HEK293 (cell line): ENCODE data around the gene KCTD18.
A peak's percentile ranks its signal among the peaks of the same experiment; 100 is the strongest.

Experiments
- CTCF ChIA-PET: fragments of 350-600 bp; formaldehyde crosslinking; extraction: SDS; loops from one replicate; lab custom pipeline; 2021; ENCODE audit warnings: antibody characterized with exemption; lab: Yijun Ruan, JAX
- POLR2A ChIA-PET: fragments of 300-600 bp; formaldehyde crosslinking; extraction: SDS; loops from one replicate; lab custom pipeline; 2020; ENCODE audit warnings: antibody characterized with exemption, inconsistent platforms; lab: Yijun Ruan, JAX
- H3K27ac ChIP-seq: fragments of 200-500 bp; sonication (Bioruptor generic); 2 replicates; pipeline ENCODE4 v1.5.1; 2014; ENCODE audit warnings: low read depth, low read length, control low read depth, inconsistent platforms; ENCODE audit errors: extremely low read depth
- H3K36me3 ChIP-seq, 2 experiments: fragments of 200-500 bp in 1 of 2; sonication (Bioruptor generic) in 1 of 2; 1 replicate in 1 of 2; 2 replicates in 1 of 2; pipeline ENCODE4 v1.5.1; 2014 to 2017; ENCODE audit warnings: inconsistent platforms in 2 of 2, low read length in 2 of 2; ENCODE audit not compliant: control insufficient read depth in 2 of 2, insufficient read depth in 1 of 2
- H3K4me1 ChIP-seq: fragments of 200-500 bp; sonication (Bioruptor generic); 2 replicates; pipeline ENCODE4 v1.5.1; 2014; ENCODE audit warnings: mild to moderate bottlenecking, low read length, inconsistent platforms; ENCODE audit not compliant: control insufficient read depth, insufficient read depth
- H3K4me3 ChIP-seq: 2 replicates; pipeline ENCODE4 v1.5.1; 2011; ENCODE audit warnings: low read depth, mild to moderate bottlenecking, control low read depth, low read length, moderate library complexity
- H3K9me3 ChIP-seq: fragments of 200-500 bp; sonication (Bioruptor generic); 2 replicates; pipeline ENCODE4 v1.5.1; 2014; ENCODE audit warnings: low read depth, low read length, inconsistent platforms; ENCODE audit not compliant: control insufficient read depth, insufficient read depth
- BCL11B ChIP-seq: fragments of 450-650 bp; formaldehyde crosslinking; IDR thresholded peaks from 2 replicates; pipeline ENCODE4 v1.5.1; 2016; ENCODE audit warnings: low read depth, missing biosample characterization, missing genetic modification characterization
- GLIS1 ChIP-seq: fragments of 450-650 bp; formaldehyde crosslinking; IDR thresholded peaks from 2 replicates; pipeline ENCODE4 v1.5.1; 2016; ENCODE audit warnings: missing biosample characterization, missing genetic modification characterization
- PRDM1 ChIP-seq: fragments of 450-650 bp; formaldehyde crosslinking; IDR thresholded peaks from 2 replicates; pipeline ENCODE4; 2016; ENCODE audit warnings: missing biosample characterization, missing genetic modification characterization
- SP2 ChIP-seq: fragments of 450-650 bp; formaldehyde crosslinking; IDR thresholded peaks from 2 replicates; pipeline ENCODE4 v1.5.1; 2016; ENCODE audit warnings: missing biosample characterization, missing genetic modification characterization
- ZFHX2 ChIP-seq: fragments of 450-650 bp; formaldehyde crosslinking; conservative IDR thresholded peaks from 2 replicates; pipeline ENCODE4 v1.5.1; 2016; ENCODE audit warnings: missing biosample characterization, missing genetic modification characterization
- ZFP41 ChIP-seq: fragments of 450-650 bp; formaldehyde crosslinking; IDR thresholded peaks from 2 replicates; pipeline ENCODE4 v1.5.1; 2016; ENCODE audit warnings: missing biosample characterization, missing genetic modification characterization, borderline replicate concordance
- ZNF121 ChIP-seq: fragments of 450-650 bp; formaldehyde crosslinking; IDR thresholded peaks from 2 replicates; pipeline ENCODE4 v1.5.1; 2016; ENCODE audit warnings: missing biosample characterization, missing genetic modification characterization
- ZNF140 ChIP-seq: fragments of 450-650 bp; formaldehyde crosslinking; IDR thresholded peaks from 2 replicates; pipeline ENCODE4 v1.5.1; 2016; ENCODE audit warnings: missing biosample characterization, missing genetic modification characterization
- ZNF2 ChIP-seq: fragments of 450-650 bp; formaldehyde crosslinking; IDR thresholded peaks from 2 replicates; pipeline ENCODE4 v1.5.1; 2016; ENCODE audit warnings: missing biosample characterization, missing genetic modification characterization
- ZNF221 ChIP-seq: fragments of 450-650 bp; formaldehyde crosslinking; IDR thresholded peaks from 2 replicates; pipeline ENCODE4 v1.5.1; 2017; ENCODE audit warnings: missing biosample characterization, missing genetic modification characterization, borderline replicate concordance
- ZNF248 ChIP-seq: fragments of 450-650 bp; formaldehyde crosslinking; IDR thresholded peaks from 2 replicates; pipeline ENCODE4 v1.5.1; 2017; ENCODE audit warnings: missing biosample characterization, missing genetic modification characterization
- ZNF521 ChIP-seq: fragments of 450-650 bp; formaldehyde crosslinking; IDR thresholded peaks from 2 replicates; pipeline ENCODE4 v1.5.1; 2017; ENCODE audit warnings: missing biosample characterization, mild to moderate bottlenecking, missing genetic modification characterization
- ZNF596 ChIP-seq: fragments of 450-650 bp; IDR thresholded peaks from 2 replicates; pipeline ENCODE4 v1.5.0; 2018; ENCODE audit warnings: missing biosample characterization, mild to moderate bottlenecking, missing genetic modification characterization, moderate library complexity
- ZNF660 ChIP-seq: fragments of 450-650 bp; IDR thresholded peaks from 2 replicates; pipeline ENCODE4 v1.5.1; 2018; ENCODE audit warnings: missing biosample characterization, mild to moderate bottlenecking, missing genetic modification characterization
- ZNF664 ChIP-seq: fragments of 450-650 bp; formaldehyde crosslinking; IDR thresholded peaks from 2 replicates; pipeline ENCODE4 v1.5.1; 2016; ENCODE audit warnings: missing biosample characterization, missing genetic modification characterization
- ZNF792 ChIP-seq: fragments of 450-650 bp; formaldehyde crosslinking; IDR thresholded peaks from 2 replicates; pipeline ENCODE4 v1.5.1; 2016; ENCODE audit warnings: missing biosample characterization, missing genetic modification characterization
- ZXDB ChIP-seq: fragments of 450-650 bp; formaldehyde crosslinking; IDR thresholded peaks from 2 replicates; pipeline ENCODE4 v1.5.1; 2016; ENCODE audit warnings: missing biosample characterization, missing genetic modification characterization
- TF ChIP-seq, protein P1 (sequence below): fragments of 450-650 bp; formaldehyde crosslinking; IDR thresholded peaks from 2 replicates; pipeline ENCODE4 v1.5.1; 2016; ENCODE audit warnings: missing biosample characterization, missing genetic modification characterization
- TF ChIP-seq, protein P2 (sequence below): fragments of 450-650 bp; formaldehyde crosslinking; conservative IDR thresholded peaks from 2 replicates; pipeline ENCODE4 v1.5.1; 2016; ENCODE audit warnings: low read depth, missing biosample characterization, missing genetic modification characterization

KCTD18 gene

DNA sequence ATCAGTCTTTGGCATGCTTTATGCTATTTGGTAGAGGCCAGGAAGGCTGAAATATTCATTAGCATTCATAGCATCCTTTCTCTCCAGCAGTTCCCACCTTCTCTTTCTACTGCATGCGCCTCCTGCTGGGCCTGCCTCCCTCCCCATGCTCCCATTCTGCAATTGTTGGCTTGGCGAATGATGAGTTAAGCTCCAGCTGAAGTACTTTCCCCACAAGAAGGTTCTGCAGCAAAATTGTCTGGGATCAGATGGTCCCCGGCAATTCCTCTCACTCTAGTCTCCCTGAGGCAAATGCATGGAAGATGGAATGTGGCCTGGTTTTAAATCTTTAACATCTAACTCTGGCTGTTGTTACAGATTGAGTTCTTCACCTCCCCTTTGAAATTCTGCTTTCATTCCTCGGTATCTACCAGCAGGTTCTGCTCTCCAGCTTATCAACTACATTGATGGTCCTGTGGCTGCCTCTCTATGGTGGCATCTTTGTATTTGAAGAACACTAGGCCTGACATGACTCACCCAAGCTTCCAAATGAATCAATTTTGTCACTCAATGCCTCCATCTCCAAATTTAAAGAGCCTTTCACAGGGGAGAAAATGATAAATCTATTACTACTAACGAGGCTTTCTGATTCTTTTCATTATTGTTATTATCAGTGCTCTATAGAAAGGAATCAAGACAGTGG is 55.9 kb downstream of the KCTD18 start:
- peak; percentile 12; the same call in 1 of the 2 replicates for TF ChIP-seq ZNF140 (tag by site-specific recombination)
- no peak for TF ChIP-seq ZNF664 (tag by site-specific recombination)
- no peaks in the 10 kb centered on the region for H3K9me3 ChIP-seq
- H3K4me3 ChIP-seq, result no peak overlapping the region
- H3K27ac ChIP-seq, result no peak overlapping the region
- ChIA-PET POLR2A (no interaction called here), CTCF (interaction anchor here (0.8 kb wide), 2 partner anchors 22 to 311 kb away, joined by 3 read pairs; no protein-coding TSS in a partner anchor)
- no peaks in the 10 kb centered on the region for H3K36me3 ChIP-seq
- H3K4me1 ChIP-seq, result 0 out of 2 replicates have a peak, but pooled peaks cover 2% of the 10 kb centered on the region

DNA sequence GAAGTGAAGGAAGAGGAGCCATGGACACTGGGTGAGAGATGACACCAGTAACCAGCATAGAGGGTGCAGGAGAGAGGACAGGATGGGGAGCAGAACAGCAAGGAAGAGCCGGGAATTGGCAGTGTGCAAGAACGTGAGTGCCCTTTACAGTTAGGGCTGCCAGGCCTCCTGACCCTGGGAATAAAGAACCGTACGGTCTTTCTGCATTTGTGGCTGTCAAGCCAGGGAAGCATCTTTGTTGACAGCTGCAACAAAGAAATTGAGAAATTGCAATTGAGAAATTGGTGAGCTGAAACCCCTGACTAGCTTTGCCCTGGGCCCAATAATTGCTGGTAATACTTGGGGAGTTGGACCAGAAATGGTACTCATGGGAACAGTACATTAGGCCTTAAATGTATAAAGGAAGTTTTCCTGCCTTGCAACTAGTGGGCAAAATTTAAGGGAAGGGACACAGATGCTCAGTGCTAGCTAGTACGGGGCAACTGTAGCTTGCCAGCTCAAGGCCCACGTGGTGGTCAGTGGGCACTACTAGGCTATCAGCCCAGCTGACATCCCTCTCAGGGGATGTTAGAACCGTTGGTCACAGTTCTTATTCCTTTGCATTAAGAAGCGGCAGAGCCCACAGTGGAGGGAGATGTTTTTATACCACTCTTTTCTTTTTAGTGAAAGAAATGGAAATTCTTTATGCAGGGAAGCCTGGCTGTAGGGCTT is 56.6 kb downstream of the KCTD18 start:
- ChIA-PET POLR2A (no interaction called here), CTCF (no interaction called here)
- Histone ChIP-seq H3K4me1 (0 out of 2 replicates have a peak, but pooled peaks cover 2% of the 10 kb centered on the region), H3K36me3 (no peaks in the 10 kb centered on the region), H3K9me3 (no peaks in the 10 kb centered on the region), H3K27ac (no peak overlapping the region), H3K4me3 (no peak overlapping the region)
- TF ChIP-seq, protein P1, sequence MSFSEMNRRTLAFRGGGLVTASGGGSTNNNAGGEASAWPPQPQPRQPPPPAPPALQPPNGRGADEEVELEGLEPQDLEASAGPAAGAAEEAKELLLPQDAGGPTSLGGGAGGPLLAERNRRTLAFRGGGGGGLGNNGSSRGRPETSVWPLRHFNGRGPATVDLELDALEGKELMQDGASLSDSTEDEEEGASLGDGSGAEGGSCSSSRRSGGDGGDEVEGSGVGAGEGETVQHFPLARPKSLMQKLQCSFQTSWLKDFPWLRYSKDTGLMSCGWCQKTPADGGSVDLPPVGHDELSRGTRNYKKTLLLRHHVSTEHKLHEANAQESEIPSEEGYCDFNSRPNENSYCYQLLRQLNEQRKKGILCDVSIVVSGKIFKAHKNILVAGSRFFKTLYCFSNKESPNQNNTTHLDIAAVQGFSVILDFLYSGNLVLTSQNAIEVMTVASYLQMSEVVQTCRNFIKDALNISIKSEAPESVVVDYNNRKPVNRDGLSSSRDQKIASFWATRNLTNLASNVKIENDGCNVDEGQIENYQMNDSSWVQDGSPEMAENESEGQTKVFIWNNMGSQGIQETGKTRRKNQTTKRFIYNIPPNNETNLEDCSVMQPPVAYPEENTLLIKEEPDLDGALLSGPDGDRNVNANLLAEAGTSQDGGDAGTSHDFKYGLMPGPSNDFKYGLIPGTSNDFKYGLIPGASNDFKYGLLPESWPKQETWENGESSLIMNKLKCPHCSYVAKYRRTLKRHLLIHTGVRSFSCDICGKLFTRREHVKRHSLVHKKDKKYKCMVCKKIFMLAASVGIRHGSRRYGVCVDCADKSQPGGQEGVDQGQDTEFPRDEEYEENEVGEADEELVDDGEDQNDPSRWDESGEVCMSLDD, result no peak
- TF ChIP-seq ZNF248, result no peak
- TF ChIP-seq, protein P2, sequence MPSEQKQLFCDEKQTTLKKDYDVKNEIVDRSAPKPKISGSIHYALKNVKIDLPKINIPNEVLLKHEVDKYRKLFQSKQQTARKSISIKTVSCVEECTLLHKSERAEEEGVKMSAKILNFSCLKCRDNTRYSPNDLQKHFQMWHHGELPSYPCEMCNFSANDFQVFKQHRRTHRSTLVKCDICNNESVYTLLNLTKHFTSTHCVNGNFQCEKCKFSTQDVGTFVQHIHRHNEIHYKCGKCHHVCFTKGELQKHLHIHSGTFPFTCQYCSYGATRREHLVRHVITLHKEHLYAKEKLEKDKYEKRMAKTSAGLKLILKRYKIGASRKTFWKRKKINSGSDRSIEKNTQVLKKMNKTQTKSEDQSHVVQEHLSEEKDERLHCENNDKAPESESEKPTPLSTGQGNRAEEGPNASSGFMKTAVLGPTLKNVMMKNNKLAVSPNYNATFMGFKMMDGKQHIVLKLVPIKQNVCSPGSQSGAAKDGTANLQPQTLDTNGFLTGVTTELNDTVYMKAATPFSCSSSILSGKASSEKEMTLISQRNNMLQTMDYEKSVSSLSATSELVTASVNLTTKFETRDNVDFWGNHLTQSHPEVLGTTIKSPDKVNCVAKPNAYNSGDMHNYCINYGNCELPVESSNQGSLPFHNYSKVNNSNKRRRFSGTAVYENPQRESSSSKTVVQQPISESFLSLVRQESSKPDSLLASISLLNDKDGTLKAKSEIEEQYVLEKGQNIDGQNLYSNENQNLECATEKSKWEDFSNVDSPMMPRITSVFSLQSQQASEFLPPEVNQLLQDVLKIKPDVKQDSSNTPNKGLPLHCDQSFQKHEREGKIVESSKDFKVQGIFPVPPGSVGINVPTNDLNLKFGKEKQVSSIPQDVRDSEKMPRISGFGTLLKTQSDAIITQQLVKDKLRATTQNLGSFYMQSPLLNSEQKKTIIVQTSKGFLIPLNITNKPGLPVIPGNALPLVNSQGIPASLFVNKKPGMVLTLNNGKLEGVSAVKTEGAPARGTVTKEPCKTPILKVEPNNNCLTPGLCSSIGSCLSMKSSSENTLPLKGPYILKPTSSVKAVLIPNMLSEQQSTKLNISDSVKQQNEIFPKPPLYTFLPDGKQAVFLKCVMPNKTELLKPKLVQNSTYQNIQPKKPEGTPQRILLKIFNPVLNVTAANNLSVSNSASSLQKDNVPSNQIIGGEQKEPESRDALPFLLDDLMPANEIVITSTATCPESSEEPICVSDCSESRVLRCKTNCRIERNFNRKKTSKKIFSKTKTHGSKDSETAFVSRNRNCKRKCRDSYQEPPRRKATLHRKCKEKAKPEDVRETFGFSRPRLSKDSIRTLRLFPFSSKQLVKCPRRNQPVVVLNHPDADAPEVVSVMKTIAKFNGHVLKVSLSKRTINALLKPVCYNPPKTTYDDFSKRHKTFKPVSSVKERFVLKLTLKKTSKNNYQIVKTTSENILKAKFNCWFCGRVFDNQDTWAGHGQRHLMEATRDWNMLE (tag by site-specific recombination), result no peak
- no peak for TF ChIP-seq ZNF121 (tag by site-specific recombination)

DNA sequence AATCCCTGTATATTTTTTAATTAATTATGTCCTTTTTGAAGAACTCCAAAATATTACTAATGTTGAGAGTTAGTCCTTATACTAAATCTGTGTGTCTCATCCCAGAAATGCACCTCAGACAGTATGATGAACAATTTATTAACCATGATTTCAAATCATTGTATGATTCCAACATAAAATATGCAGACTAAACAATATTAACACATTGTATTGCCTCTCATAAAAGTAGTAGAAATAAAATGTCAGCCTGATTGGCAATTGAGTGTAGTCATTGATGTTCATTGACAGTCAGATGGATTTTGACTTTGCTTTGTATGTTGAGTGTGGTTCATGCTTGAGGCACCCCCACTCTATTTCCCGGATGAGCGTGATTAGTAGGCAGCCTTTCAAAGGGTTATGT is 57.5 kb downstream of the KCTD18 start:
- TF ChIP-seq ZFP41 (tag by site-specific recombination) (no peak), SP2 (no peak), ZNF596 (tag by site-specific recombination) (no peak), ZFHX2 (no peak), ZNF660 (tag by site-specific recombination) (no peak), ZNF521 (no peak), BCL11B (tag by site-specific recombination) (no peak), ZXDB (no peak), ZNF792 (tag by site-specific recombination) (no peak), GLIS1 (tag by site-specific recombination) (no peak), PRDM1 (no peak), ZNF2 (tag by site-specific recombination) (no peak), ZNF221 (no peak)
- Histone ChIP-seq H3K36me3 (no peaks in the 10 kb centered on the region), H3K27ac (no peak overlapping the region), H3K4me3 (no peak overlapping the region), H3K9me3 (no peaks in the 10 kb centered on the region), H3K4me1 (0 out of 2 replicates have a peak, but pooled peaks cover 2% of the 10 kb centered on the region)
- CTCF ChIA-PET, result no interaction called here
- POLR2A ChIA-PET, result no interaction called here
